Nephron progenitor cell (in vitro differentiated cells): ENCODE results near the gene PNP.
"Not testable (repeated sequence)": the region's sequence is repeated elsewhere in the genome, so short reads cannot be mapped to it uniquely, and the experiment has no call there.

Experiments
- DNase-seq: peaks from one replicate; pipeline ENCODE4 v3.0.0; 2021
- H3K27ac Mint-ChIP-seq: 2 replicates; pipeline ENCODE4 v1.8.0; 2021; ENCODE audit warnings: mild to moderate bottlenecking, moderate library complexity, mixed read lengths
- H3K27me3 Mint-ChIP-seq: 2 replicates; pipeline ENCODE4 v1.8.0; 2021; ENCODE audit warnings: mild to moderate bottlenecking, low read depth, mixed read lengths; ENCODE audit not compliant: poor library complexity
- H3K36me3 Mint-ChIP-seq: 2 replicates; pipeline ENCODE4 v1.8.0; 2021; ENCODE audit warnings: low read depth, mixed read lengths
- H3K4me1 Mint-ChIP-seq: 2 replicates; pipeline ENCODE4 v1.8.0; 2021; ENCODE audit warnings: mixed read lengths
- H3K4me3 Mint-ChIP-seq: 2 replicates; pipeline ENCODE4 v1.8.0; 2021; ENCODE audit warnings: mild to moderate bottlenecking, moderate library complexity, mixed read lengths
- H3K9me3 Mint-ChIP-seq: 2 replicates; pipeline ENCODE4 v1.8.0; 2021; ENCODE audit warnings: mild to moderate bottlenecking, moderate library complexity, mixed read lengths
- CTCF ChIP-seq: fragments of 200-600 bp; sonication (generic); IDR thresholded peaks from 2 replicates; pipeline ENCODE4 v1.5.0; 2021; ENCODE audit warnings: antibody characterized with exemption

The PNP gene

DNA sequence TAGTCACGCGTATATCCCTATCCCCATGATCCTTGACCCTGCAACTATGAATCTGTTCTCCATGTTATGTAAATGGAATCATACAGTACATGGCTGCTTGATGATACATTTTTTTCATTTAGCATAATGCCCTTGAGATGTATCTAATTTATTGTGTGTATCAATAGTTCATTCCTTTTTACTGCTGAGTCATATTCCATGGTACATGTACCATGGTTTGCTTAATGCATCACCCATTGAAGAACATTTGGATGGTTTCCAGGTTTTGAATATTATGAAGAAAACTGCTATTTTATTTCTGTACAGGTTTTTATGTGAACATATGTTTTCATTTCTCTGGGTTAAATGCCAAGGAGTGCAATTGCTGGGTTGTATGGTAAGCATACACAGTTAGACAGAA lies 32.1 kb downstream of the PNP start:
- peaks cover 13% of the 10 kb centered on the region for H3K9me3 Mint-ChIP-seq
- H3K27me3 Mint-ChIP-seq: peaks cover 8% of the 10 kb centered on the region
- no peak for TF ChIP-seq CTCF
- peaks cover 30% of the 10 kb centered on the region for H3K4me1 Mint-ChIP-seq
- no peaks in the 10 kb centered on the region for H3K36me3 Mint-ChIP-seq
- no peak overlapping the region for H3K27ac Mint-ChIP-seq
- no peak overlapping the region for H3K4me3 Mint-ChIP-seq
- DNase-seq: no peak

DNA sequence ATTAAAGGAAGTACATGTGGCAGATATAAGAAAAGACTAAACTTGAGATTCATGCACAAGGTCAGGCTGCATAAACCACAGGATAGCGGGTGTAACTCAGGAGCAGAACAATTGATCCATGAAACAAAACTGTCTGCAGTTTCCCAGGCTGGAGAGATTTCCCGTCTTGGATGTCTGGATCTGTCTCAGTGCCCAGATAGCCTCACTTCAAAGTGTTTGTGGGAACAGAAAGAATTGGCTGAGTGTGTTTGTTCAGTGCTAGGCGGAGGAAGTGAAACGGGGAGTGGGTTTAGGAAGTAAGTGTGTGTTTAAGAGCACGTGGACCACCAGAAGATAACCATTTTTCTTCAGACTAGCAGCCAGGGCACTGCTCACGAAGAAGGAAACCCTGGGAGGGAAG lies 34.7 kb downstream of the PNP start:
- no peak for TF ChIP-seq CTCF
- no peak for DNase-seq
- Mint-ChIP-seq H3K27ac (peak overlapping the region; percentile 4), H3K36me3 (no peaks in the 10 kb centered on the region), H3K27me3 (peaks cover 3% of the 10 kb centered on the region), H3K4me1 (peaks cover 24% of the 10 kb centered on the region), H3K9me3 (peaks cover 21% of the 10 kb centered on the region), H3K4me3 (peak overlapping the region; percentile 7)

GRCh38 chr14:20506276-20506675 lies 37.1 kb downstream of the PNP start:
- H3K36me3 Mint-ChIP-seq, H3K27ac Mint-ChIP-seq, DNase-seq, H3K27me3 Mint-ChIP-seq, H3K4me1 Mint-ChIP-seq, H3K4me3 Mint-ChIP-seq: not testable (repeated sequence)
- peaks cover 21% of the 10 kb centered on the region for H3K9me3 Mint-ChIP-seq

GRCh38 chr14:20506752-20507151 lies 37.5 kb downstream of the PNP start:
- DNase-seq, H3K36me3 Mint-ChIP-seq, H3K27ac Mint-ChIP-seq, H3K27me3 Mint-ChIP-seq, H3K4me3 Mint-ChIP-seq: not testable (repeated sequence)
- Mint-ChIP-seq H3K4me1 (peaks cover 12% of the 10 kb centered on the region), H3K9me3 (peaks cover 21% of the 10 kb centered on the region)

GRCh38 chr14:20507537-20507936 lies 38.3 kb downstream of the PNP start:
- Mint-ChIP-seq H3K9me3 (peaks cover 21% of the 10 kb centered on the region), H3K4me1 (peaks cover 17% of the 10 kb centered on the region)
- H3K27ac Mint-ChIP-seq, DNase-seq, H3K27me3 Mint-ChIP-seq, H3K36me3 Mint-ChIP-seq, H3K4me3 Mint-ChIP-seq: not testable (repeated sequence)

GRCh38 chr14:20508367-20508766 lies 39.2 kb downstream of the PNP start:
- no peak for DNase-seq
- Mint-ChIP-seq H3K9me3 (peaks cover 21% of the 10 kb centered on the region), H3K27me3 (peaks cover 5% of the 10 kb centered on the region), H3K4me3 (no peak overlapping the region), H3K36me3 (no peaks in the 10 kb centered on the region), H3K4me1 (peaks cover 22% of the 10 kb centered on the region), H3K27ac (no peak overlapping the region)
- no peak for TF ChIP-seq CTCF

GRCh38 chr14:20512177-20512905 lies 43.1 kb downstream of the PNP start:
- no peak for DNase-seq

More at GRCh38 chr14:20512177-20512905, 43.1 kb downstream of the PNP start:
- peaks cover 8% of the 10 kb centered on the region for H3K9me3 Mint-ChIP-seq
- no peak overlapping the region for H3K4me3 Mint-ChIP-seq
- no peaks in the 10 kb centered on the region for H3K36me3 Mint-ChIP-seq
- H3K4me1 Mint-ChIP-seq: peaks cover 13% of the 10 kb centered on the region
- TF ChIP-seq CTCF: no peak
- H3K27me3 Mint-ChIP-seq: peaks cover 5% of the 10 kb centered on the region
- H3K27ac Mint-ChIP-seq: no peak overlapping the region
